ENCODE measurements around the gene C1orf198. TPM values are rescaled to one million over a fixed set of nuclear protein-coding genes. Genes with fewer than 3 reads are reported as not detected.

Gene C1orf198
- total RNA-seq, 1 donor = 352 TPM

DNA sequence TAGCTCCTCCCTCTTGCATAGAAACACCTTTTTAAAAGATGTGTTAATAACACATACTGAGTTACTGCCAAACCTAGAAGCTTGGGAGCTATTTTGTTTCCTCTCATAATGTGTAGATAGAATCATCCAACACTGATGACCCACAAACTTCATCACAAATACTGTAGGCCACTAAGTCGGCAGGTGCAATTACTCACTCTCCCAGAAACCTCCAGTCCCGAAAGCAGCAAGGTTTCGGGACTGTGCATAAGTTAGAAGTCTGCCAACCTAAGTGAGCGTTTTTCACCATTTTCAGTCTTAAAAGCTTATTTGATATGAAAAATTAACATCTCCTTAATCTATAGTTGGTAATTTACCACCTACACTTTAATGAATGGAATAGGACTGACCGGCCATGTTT is 32.0 kb downstream of the C1orf198 start:
- peaks cover 43% of the 10 kb centered on the region for H4K20me1 ChIP-seq (ENCODE audit: insufficient read depth, low read length)
- H3K4me3 ChIP-seq (ENCODE audit: insufficient read depth, low read length) = no peak overlapping the region
- peaks cover 35% of the 10 kb centered on the region for H3K79me2 ChIP-seq (ENCODE audit: insufficient read depth, low read length)
- peaks cover 55% of the 10 kb centered on the region for H3K36me3 ChIP-seq (ENCODE audit: insufficient read depth, low read length)
- no peaks in the 10 kb centered on the region for H3K9me3 ChIP-seq (ENCODE audit: low read depth, low read length)
- H3K4me2 ChIP-seq (ENCODE audit: insufficient read depth, low read length) = no peak overlapping the region
- H3K4me1 ChIP-seq (ENCODE audit: insufficient read depth, low read length) = peaks cover 5% of the 10 kb centered on the region
- H2AFZ ChIP-seq (ENCODE audit: low read length) = no peak overlapping the region
- TF ChIP-seq, protein P1, sequence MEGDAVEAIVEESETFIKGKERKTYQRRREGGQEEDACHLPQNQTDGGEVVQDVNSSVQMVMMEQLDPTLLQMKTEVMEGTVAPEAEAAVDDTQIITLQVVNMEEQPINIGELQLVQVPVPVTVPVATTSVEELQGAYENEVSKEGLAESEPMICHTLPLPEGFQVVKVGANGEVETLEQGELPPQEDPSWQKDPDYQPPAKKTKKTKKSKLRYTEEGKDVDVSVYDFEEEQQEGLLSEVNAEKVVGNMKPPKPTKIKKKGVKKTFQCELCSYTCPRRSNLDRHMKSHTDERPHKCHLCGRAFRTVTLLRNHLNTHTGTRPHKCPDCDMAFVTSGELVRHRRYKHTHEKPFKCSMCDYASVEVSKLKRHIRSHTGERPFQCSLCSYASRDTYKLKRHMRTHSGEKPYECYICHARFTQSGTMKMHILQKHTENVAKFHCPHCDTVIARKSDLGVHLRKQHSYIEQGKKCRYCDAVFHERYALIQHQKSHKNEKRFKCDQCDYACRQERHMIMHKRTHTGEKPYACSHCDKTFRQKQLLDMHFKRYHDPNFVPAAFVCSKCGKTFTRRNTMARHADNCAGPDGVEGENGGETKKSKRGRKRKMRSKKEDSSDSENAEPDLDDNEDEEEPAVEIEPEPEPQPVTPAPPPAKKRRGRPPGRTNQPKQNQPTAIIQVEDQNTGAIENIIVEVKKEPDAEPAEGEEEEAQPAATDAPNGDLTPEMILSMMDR (IDR thresholded peaks at IDR 0.05; ENCODE audit: extremely low read depth, low read depth, low read length) = no peak
- no peak for DNase-seq (ENCODE audit: insufficient read length, low spot score, missing footprints)
- no peaks in the 10 kb centered on the region for H3K27me3 ChIP-seq (ENCODE audit: insufficient read depth, low read length)
- no peak overlapping the region for H3K27ac ChIP-seq (ENCODE audit: low read depth, low read length)

DNA sequence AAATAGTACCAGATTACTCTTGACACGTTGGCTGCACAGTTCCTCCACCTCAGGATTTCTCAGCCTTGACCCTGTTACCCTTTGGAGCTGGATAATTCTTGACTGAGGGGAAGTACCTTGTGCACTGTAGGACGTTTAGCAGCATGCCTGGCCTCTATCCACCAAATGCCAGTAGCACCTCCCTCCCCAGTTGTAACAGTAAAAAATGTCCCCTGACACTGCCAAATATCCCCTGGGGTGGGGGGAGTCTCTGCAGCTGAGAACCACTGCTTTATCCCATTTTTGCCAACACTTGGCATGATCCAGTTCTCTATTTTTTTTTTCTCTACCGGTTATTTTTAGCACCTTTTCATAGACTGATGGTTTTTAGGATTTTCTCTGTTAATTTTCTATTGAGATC is 34.0 kb downstream of the C1orf198 start:
- H3K4me2 ChIP-seq (ENCODE audit: insufficient read depth, low read length) = no peak overlapping the region
- no peak overlapping the region for H3K4me3 ChIP-seq (ENCODE audit: insufficient read depth, low read length)
- no peak for DNase-seq (ENCODE audit: insufficient read length, low spot score, missing footprints)
- peaks cover 22% of the 10 kb centered on the region for H4K20me1 ChIP-seq (ENCODE audit: insufficient read depth, low read length)
- peaks cover 5% of the 10 kb centered on the region for H3K4me1 ChIP-seq (ENCODE audit: insufficient read depth, low read length)
- peaks cover 36% of the 10 kb centered on the region for H3K36me3 ChIP-seq (ENCODE audit: insufficient read depth, low read length)
- H3K27me3 ChIP-seq (ENCODE audit: insufficient read depth, low read length) = no peaks in the 10 kb centered on the region
- peaks cover 17% of the 10 kb centered on the region for H3K79me2 ChIP-seq (ENCODE audit: insufficient read depth, low read length)
- no peak overlapping the region for H2AFZ ChIP-seq (ENCODE audit: low read length)
- TF ChIP-seq, protein P1 (IDR thresholded peaks at IDR 0.05; ENCODE audit: extremely low read depth, low read depth, low read length) = no peak
- H3K9me3 ChIP-seq (ENCODE audit: low read depth, low read length) = no peaks in the 10 kb centered on the region
- H3K27ac ChIP-seq (ENCODE audit: low read depth, low read length) = no peak overlapping the region

DNA sequence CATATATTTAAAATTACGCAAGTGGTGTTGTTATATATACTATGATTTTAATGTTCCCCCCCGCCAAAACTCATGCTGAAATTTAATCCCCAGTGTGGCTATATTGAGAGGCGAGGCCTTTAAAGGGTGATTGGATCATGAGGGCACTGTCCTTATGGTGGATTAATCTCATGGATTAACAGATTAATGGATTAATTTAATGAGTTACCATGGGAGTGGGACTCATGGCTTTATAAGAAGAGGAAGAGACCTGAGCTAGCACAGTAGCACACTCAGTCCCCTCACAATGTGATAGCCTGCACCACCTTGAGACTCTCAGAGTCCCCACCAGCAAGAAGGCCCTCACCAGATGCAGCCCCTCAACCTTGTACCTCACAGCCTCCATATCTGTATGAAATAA is 34.8 kb downstream of the C1orf198 start:
- TF ChIP-seq, protein P1 (IDR thresholded peaks at IDR 0.05; ENCODE audit: extremely low read depth, low read depth, low read length) = no peak
- H3K4me3 ChIP-seq (ENCODE audit: insufficient read depth, low read length) = no peak overlapping the region
- H3K4me2 ChIP-seq (ENCODE audit: insufficient read depth, low read length) = no peak overlapping the region
- H3K36me3 ChIP-seq (ENCODE audit: insufficient read depth, low read length) = peaks cover 28% of the 10 kb centered on the region
- no peaks in the 10 kb centered on the region for H3K9me3 ChIP-seq (ENCODE audit: low read depth, low read length)
- H3K79me2 ChIP-seq (ENCODE audit: insufficient read depth, low read length) = peaks cover 9% of the 10 kb centered on the region
- no peak overlapping the region for H3K27ac ChIP-seq (ENCODE audit: low read depth, low read length)
- peaks cover 5% of the 10 kb centered on the region for H3K4me1 ChIP-seq (ENCODE audit: insufficient read depth, low read length)
- no peak overlapping the region for H2AFZ ChIP-seq (ENCODE audit: low read length)
- peaks cover 15% of the 10 kb centered on the region for H4K20me1 ChIP-seq (ENCODE audit: insufficient read depth, low read length)
- DNase-seq (ENCODE audit: insufficient read length, low spot score, missing footprints) = no peak
- H3K27me3 ChIP-seq (ENCODE audit: insufficient read depth, low read length) = no peaks in the 10 kb centered on the region

DNA sequence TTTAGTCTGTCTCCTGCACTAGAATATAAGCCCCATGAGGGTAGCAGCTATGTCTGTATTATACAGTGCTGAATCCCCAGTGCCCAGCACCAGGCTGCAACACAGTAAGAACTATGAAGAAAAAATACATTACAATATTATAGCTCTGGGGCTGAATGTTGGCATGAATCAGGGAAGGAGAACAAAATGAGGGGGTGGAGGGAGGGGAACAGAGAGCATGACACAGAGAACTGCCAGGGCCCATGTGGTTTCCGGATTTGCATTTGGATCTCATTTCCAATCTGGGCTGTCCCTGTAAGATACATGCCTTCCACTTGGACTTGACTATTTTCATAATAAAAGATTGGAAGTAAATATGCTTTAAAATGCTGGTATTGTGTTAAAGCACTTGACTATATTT is 35.8 kb downstream of the C1orf198 start:
- Histone ChIP-seq H3K9me3 (ENCODE audit: low read depth, low read length) (no peaks in the 10 kb centered on the region), H3K4me3 (ENCODE audit: insufficient read depth, low read length) (no peak overlapping the region), H3K4me1 (ENCODE audit: insufficient read depth, low read length) (peaks cover 5% of the 10 kb centered on the region), H3K4me2 (ENCODE audit: insufficient read depth, low read length) (no peak overlapping the region), H3K36me3 (ENCODE audit: insufficient read depth, low read length) (peaks cover 18% of the 10 kb centered on the region), H2AFZ (ENCODE audit: low read length) (no peak overlapping the region), H3K27ac (ENCODE audit: low read depth, low read length) (no peak overlapping the region), H4K20me1 (ENCODE audit: insufficient read depth, low read length) (peaks cover 9% of the 10 kb centered on the region), H3K79me2 (ENCODE audit: insufficient read depth, low read length) (peaks cover 2% of the 10 kb centered on the region), H3K27me3 (ENCODE audit: insufficient read depth, low read length) (no peaks in the 10 kb centered on the region)
- no peak for DNase-seq (ENCODE audit: insufficient read length, low spot score, missing footprints)
- TF ChIP-seq, protein P1 (IDR thresholded peaks at IDR 0.05; ENCODE audit: extremely low read depth, low read depth, low read length) = no peak

All from osteoblast (primary cell).